ENCODE results near the gene BZW2.
A peak's percentile ranks its signal among the peaks of the same experiment; 100 is the strongest.

The BZW2 gene

GRCh38 chr7:16718111-16718656 is 72.2 kb downstream of the BZW2 start:
- no peak for DNase-seq (ENCODE audit: low spot score)

- DNase-seq (ENCODE audit: low spot score) = no peak
These were observed 73.7 kb downstream of the BZW2 start for GRCh38 chr7:16719699-16720098.

- no peak for DNase-seq (ENCODE audit: low spot score)
These were observed 75.6 kb downstream of the BZW2 start for GRCh38 chr7:16721541-16721940.

- DNase-seq (ENCODE audit: low spot score) = no peak
These were observed 78.4 kb downstream of the BZW2 start for GRCh38 chr7:16724344-16724743.

GRCh38 chr7:16726189-16726588 is 80.2 kb downstream of the BZW2 start:
- no peak for DNase-seq (ENCODE audit: low spot score)

GRCh38 chr7:16727736-16728135 is 81.8 kb downstream of the BZW2 start:
- DNase-seq (ENCODE audit: low spot score) = no peak

GRCh38 chr7:16728811-16729210 is 82.8 kb downstream of the BZW2 start:
- no peak for DNase-seq (ENCODE audit: low spot score)

- no peak for DNase-seq (ENCODE audit: low spot score)
These were observed 83.6 kb downstream of the BZW2 start for GRCh38 chr7:16729541-16729940.

GRCh38 chr7:16730937-16731336 is 85.0 kb downstream of the BZW2 start:
- DNase-seq (ENCODE audit: low spot score) = no peak

GRCh38 chr7:16732828-16733227 is 86.8 kb downstream of the BZW2 start:
- DNase-seq (ENCODE audit: low spot score) = no peak

- DNase-seq (ENCODE audit: low spot score) = no peak
These were observed 88.3 kb downstream of the BZW2 start for GRCh38 chr7:16734148-16734726.

GRCh38 chr7:16735020-16735419 is 89.0 kb downstream of the BZW2 start:
- no peak for DNase-seq (ENCODE audit: low spot score)

- DNase-seq (ENCODE audit: low spot score) = no peak
These were observed 92.2 kb downstream of the BZW2 start for GRCh38 chr7:16738011-16738688.

- DNase-seq (ENCODE audit: low spot score) = peak; percentile 93
These were observed 94.1 kb downstream of the BZW2 start for GRCh38 chr7:16739863-16740622.

- no peak for DNase-seq (ENCODE audit: low spot score)
These were observed 94.6 kb downstream of the BZW2 start for GRCh38 chr7:16740623-16740953.

GRCh38 chr7:16740996-16741395 is 95.0 kb downstream of the BZW2 start:
- DNase-seq (ENCODE audit: low spot score) = no peak

- DNase-seq (ENCODE audit: low spot score) = no peak
These were observed 95.7 kb downstream of the BZW2 start for GRCh38 chr7:16741676-16742075.

GRCh38 chr7:16742547-16742946 is 96.6 kb downstream of the BZW2 start:
- DNase-seq (ENCODE audit: low spot score) = no peak

GRCh38 chr7:16743236-16743635 is 97.3 kb downstream of the BZW2 start:
- no peak for DNase-seq (ENCODE audit: low spot score)

- no peak for DNase-seq (ENCODE audit: low spot score)
These were observed 98.7 kb downstream of the BZW2 start for GRCh38 chr7:16744518-16745250.

- no peak for DNase-seq (ENCODE audit: low spot score)
These were observed 99.7 kb downstream of the BZW2 start for GRCh38 chr7:16745645-16746044.

GRCh38 chr7:16747102-16747501 is 101.1 kb downstream of the BZW2 start:
- peak; percentile 29 for DNase-seq (ENCODE audit: low spot score)
